NB4 (cell line): ENCODE measurements around the gene GLB1L3.

Experiments
- CTCF ChIP-seq: IDR thresholded peaks from one replicate; pipeline ENCODE4 v1.5.1; 2012; ENCODE audit warnings: low read depth, low read length
- MYC ChIP-seq: IDR thresholded peaks from 2 replicates; pipeline ENCODE4 v1.6.1; 2011; ENCODE audit warnings: low read depth, low read length
- POLR2A ChIP-seq: IDR thresholded peaks from 2 replicates; pipeline ENCODE4 v1.6.1; 2011; ENCODE audit warnings: mild to moderate bottlenecking; ENCODE audit not compliant: insufficient read length; ENCODE audit errors: extremely low read depth

DNA sequence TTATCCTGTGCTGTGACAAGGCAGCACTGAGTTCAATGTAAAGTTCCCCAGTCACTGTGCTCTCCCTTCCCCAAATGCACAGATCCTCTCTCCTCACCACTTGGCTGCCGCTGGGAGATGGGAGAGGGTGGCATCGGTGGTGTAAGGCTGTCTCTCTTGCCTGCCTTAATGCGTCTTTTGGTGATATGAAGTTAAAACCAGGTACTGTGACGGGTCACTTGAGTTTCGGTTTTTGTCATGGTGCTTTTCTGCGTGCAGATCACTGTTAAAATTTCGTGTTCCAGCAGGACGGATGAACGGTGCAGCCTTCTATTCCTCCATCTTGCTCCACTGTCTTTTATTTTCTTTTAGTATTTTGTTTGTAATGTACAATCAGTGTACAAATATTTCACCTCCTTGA lies 74.2 kb downstream of the GLB1L3 start:
- no peak for TF ChIP-seq POLR2A
- no peak for TF ChIP-seq CTCF
- TF ChIP-seq MYC: no peak
